Fibroblast of lung (primary cell): ENCODE results near the gene SLC38A2.

Experiments used
- EZH2 ChIP-seq: IDR thresholded peaks from 2 replicates; pipeline ENCODE4 v1.5.1; 2012; ENCODE audit warnings: low read length, control low read depth, mild to moderate bottlenecking; ENCODE audit errors: missing control alignments
- TF ChIP-seq, protein P1 (sequence below), 2 donors: IDR thresholded peaks in 1 of 2; conservative IDR thresholded peaks in 1 of 2; 1 replicate in 1 of 2; 2 replicates in 1 of 2; pipeline ENCODE4 v1.5.1; 2011 to 2012; ENCODE audit warnings: low read length in 2 of 2, control low read depth in 1 of 2, inconsistent platforms in 1 of 2, low read depth in 1 of 2, mild to moderate bottlenecking in 1 of 2

DNA sequence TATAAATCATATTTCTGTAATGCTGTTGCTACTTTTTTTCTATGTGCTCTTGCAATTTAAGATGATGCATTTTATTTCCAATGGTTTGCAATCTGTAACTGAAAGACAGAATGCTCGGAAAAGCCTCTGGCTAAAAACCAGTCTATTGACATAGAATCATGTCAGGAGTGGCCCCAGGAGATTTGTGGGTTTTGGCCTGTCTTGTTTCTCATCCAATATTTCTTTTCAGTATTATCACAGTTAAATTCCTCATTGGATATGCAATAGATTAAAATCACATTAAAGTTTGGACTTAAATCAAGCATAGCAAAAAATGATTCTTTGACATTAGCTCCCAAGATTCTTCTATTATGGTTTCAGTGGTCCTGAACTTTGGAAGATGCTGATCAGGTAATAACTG, 19.1 kb upstream of the SLC38A2 start:
- TF ChIP-seq, protein P1, sequence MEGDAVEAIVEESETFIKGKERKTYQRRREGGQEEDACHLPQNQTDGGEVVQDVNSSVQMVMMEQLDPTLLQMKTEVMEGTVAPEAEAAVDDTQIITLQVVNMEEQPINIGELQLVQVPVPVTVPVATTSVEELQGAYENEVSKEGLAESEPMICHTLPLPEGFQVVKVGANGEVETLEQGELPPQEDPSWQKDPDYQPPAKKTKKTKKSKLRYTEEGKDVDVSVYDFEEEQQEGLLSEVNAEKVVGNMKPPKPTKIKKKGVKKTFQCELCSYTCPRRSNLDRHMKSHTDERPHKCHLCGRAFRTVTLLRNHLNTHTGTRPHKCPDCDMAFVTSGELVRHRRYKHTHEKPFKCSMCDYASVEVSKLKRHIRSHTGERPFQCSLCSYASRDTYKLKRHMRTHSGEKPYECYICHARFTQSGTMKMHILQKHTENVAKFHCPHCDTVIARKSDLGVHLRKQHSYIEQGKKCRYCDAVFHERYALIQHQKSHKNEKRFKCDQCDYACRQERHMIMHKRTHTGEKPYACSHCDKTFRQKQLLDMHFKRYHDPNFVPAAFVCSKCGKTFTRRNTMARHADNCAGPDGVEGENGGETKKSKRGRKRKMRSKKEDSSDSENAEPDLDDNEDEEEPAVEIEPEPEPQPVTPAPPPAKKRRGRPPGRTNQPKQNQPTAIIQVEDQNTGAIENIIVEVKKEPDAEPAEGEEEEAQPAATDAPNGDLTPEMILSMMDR (conservative IDR thresholded peaks at IDR 0.05 in 1 of 2, IDR thresholded peaks at IDR 0.05 in 1 of 2; ENCODE audit: low read depth in 1 of 2, low read length in 2 of 2): no peak
- TF ChIP-seq EZH2: no peak
